ENCODE measurements around the gene PES1. TPM values are rescaled to one million over a fixed set of nuclear protein-coding genes. Genes with fewer than 3 reads are reported as not detected.
"Not testable (repeated sequence)": the region's sequence is repeated elsewhere in the genome, so short reads cannot be mapped to it uniquely, and the experiment has no call there.

Gene PES1
- polyA plus RNA-seq, 3 donors, result 32.2 to 36.6 (median 35.6) TPM

- H3K27ac Mint-ChIP-seq, result no peak overlapping the region
These were observed 37.7 kb downstream of the PES1 start for GRCh38 chr22:30553971-30554370.

GRCh38 chr22:30552719-30553118, 39.0 kb downstream of the PES1 start:
- Mint-ChIP-seq H3K27ac (no peak overlapping the region), H3K9me3 (peaks cover 0 to 2% (median 0%) of the 10 kb centered on the region in 7 donors), H3K4me1 (no peaks in the 10 kb centered on the region), H3K36me3 (no peaks in the 10 kb centered on the region), H3K27me3 (ENCODE audit: low read depth in 3 of 3) (peaks cover 0 to 3% (median 2%) of the 10 kb centered on the region in 3 donors), H3K4me3 (no peak overlapping the region)
- Histone ChIP-seq H4K20me1 (ENCODE audit: insufficient read depth, low read length) (no peaks in the 10 kb centered on the region), H3K4me3 (replicated peaks in 1 of 3; ENCODE audit: low read depth in 2 of 3, low read length in 3 of 3) (no peak overlapping the region), H3K9ac (ENCODE audit: insufficient read depth, low read length, poor library complexity, severe bottlenecking) (no peak overlapping the region), H3K79me2 (ENCODE audit: insufficient read depth, low read length) (no peaks in the 10 kb centered on the region), H3K27ac (ENCODE audit: low read depth in 1 of 2, low read length in 2 of 2) (no peak overlapping the region), H3K36me3 (replicated peaks in 1 of 2; ENCODE audit: control insufficient read depth in 1 of 2, insufficient read depth in 2 of 2, low read length in 2 of 2) (no peaks in the 10 kb centered on the region), H3K4me2 (replicated peaks; ENCODE audit: extremely low read depth, low read length, poor library complexity, severe bottlenecking) (no peak overlapping the region), H3K27me3 (ENCODE audit: control insufficient read depth in 2 of 2, insufficient read depth in 2 of 2, low read length in 2 of 2) (no peaks in the 10 kb centered on the region), H3K9me3 (replicated peaks in 1 of 2; ENCODE audit: control insufficient read depth in 1 of 2, insufficient read depth in 1 of 2, low read length in 2 of 2) (no peaks in the 10 kb centered on the region), H3K4me1 (ENCODE audit: control insufficient read depth in 1 of 2, insufficient read depth in 2 of 2, low read length in 2 of 2) (no peaks in the 10 kb centered on the region), H2AFZ (ENCODE audit: insufficient read depth, low read depth, low read length, poor library complexity, severe bottlenecking) (no peak overlapping the region)
- TF ChIP-seq, protein P1, sequence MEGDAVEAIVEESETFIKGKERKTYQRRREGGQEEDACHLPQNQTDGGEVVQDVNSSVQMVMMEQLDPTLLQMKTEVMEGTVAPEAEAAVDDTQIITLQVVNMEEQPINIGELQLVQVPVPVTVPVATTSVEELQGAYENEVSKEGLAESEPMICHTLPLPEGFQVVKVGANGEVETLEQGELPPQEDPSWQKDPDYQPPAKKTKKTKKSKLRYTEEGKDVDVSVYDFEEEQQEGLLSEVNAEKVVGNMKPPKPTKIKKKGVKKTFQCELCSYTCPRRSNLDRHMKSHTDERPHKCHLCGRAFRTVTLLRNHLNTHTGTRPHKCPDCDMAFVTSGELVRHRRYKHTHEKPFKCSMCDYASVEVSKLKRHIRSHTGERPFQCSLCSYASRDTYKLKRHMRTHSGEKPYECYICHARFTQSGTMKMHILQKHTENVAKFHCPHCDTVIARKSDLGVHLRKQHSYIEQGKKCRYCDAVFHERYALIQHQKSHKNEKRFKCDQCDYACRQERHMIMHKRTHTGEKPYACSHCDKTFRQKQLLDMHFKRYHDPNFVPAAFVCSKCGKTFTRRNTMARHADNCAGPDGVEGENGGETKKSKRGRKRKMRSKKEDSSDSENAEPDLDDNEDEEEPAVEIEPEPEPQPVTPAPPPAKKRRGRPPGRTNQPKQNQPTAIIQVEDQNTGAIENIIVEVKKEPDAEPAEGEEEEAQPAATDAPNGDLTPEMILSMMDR (IDR thresholded peaks at IDR 0.05), result no peak
- no CpG with 5 or more reads among the region's 1 CpG for WGBS (ENCODE audit: insufficient coverage)
- intact Hi-C loops (cut with micrococcal nuclease), result no loop called here
- no peak for DNase-seq

More at GRCh38 chr22:30553971-30554370, 37.7 kb downstream of the PES1 start:
- H3K27ac ChIP-seq (ENCODE audit: low read depth in 1 of 2, low read length in 2 of 2), result no peak overlapping the region
- no peak overlapping the region for H3K4me2 ChIP-seq (replicated peaks; ENCODE audit: extremely low read depth, low read length, poor library complexity, severe bottlenecking)
- no peak for DNase-seq
- intact Hi-C loops (cut with micrococcal nuclease), result no loop called here
- H3K79me2 ChIP-seq (ENCODE audit: insufficient read depth, low read length), result no peaks in the 10 kb centered on the region
- H2AFZ ChIP-seq (ENCODE audit: insufficient read depth, low read depth, low read length, poor library complexity, severe bottlenecking), result no peak overlapping the region
- Mint-ChIP-seq H3K36me3 (no peaks in the 10 kb centered on the region), H3K4me1 (no peaks in the 10 kb centered on the region), H3K4me3 (no peak overlapping the region), H3K9me3 (peaks cover 0 to 2% (median 0%) of the 10 kb centered on the region in 7 donors), H3K27me3 (ENCODE audit: low read depth in 3 of 3) (peaks cover 0 to 3% (median 2%) of the 10 kb centered on the region in 3 donors)
- H3K9me3 ChIP-seq (replicated peaks in 1 of 2; ENCODE audit: control insufficient read depth in 1 of 2, insufficient read depth in 1 of 2, low read length in 2 of 2), result no peaks in the 10 kb centered on the region
- H3K9ac ChIP-seq (ENCODE audit: insufficient read depth, low read length, poor library complexity, severe bottlenecking), result no peak overlapping the region
- H3K27me3 ChIP-seq (ENCODE audit: control insufficient read depth in 2 of 2, insufficient read depth in 2 of 2, low read length in 2 of 2), result no peaks in the 10 kb centered on the region
- WGBS (ENCODE audit: insufficient coverage), result no CpG with 5 or more reads among the region's 7 CpGs
- H3K36me3 ChIP-seq (replicated peaks in 1 of 2; ENCODE audit: control insufficient read depth in 1 of 2, insufficient read depth in 2 of 2, low read length in 2 of 2), result no peaks in the 10 kb centered on the region
- no peak overlapping the region for H3K4me3 ChIP-seq (replicated peaks in 1 of 3; ENCODE audit: low read depth in 2 of 3, low read length in 3 of 3)
- no peaks in the 10 kb centered on the region for H4K20me1 ChIP-seq (ENCODE audit: insufficient read depth, low read length)
- TF ChIP-seq, protein P1 (IDR thresholded peaks at IDR 0.05), result no peak
- H3K4me1 ChIP-seq (ENCODE audit: control insufficient read depth in 1 of 2, insufficient read depth in 2 of 2, low read length in 2 of 2), result no peaks in the 10 kb centered on the region

DNA sequence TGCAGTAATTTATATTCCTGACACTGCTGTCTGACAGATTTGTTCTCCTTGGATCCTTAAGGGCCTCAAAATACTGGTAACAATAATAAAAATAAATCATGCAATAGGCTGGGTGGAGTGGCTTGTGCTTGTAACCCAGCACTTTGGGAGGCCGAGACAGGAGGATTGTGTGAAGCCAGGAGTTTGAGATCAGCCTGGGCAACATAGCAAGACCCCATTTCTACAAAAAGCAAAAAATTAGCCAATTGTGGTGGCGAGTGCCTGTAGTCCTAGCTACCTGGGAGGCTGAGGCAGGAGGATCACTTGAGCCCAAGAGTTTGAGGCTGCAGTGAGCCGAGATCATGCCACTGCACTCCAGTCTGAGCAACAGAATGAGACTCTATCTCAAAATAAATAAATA, 39.9 kb downstream of the PES1 start:
- H3K9me3 ChIP-seq (replicated peaks in 1 of 2; ENCODE audit: control insufficient read depth in 1 of 2, insufficient read depth in 1 of 2, low read length in 2 of 2); H3K27me3 Mint-ChIP-seq (ENCODE audit: low read depth in 3 of 3); H4K20me1 ChIP-seq (ENCODE audit: insufficient read depth, low read length); DNase-seq; H3K27ac Mint-ChIP-seq; H3K4me1 Mint-ChIP-seq; H3K4me2 ChIP-seq (replicated peaks; ENCODE audit: extremely low read depth, low read length, poor library complexity, severe bottlenecking); H3K27me3 ChIP-seq (ENCODE audit: control insufficient read depth in 2 of 2, insufficient read depth in 2 of 2, low read length in 2 of 2); H3K36me3 ChIP-seq (replicated peaks in 1 of 2; ENCODE audit: control insufficient read depth in 1 of 2, insufficient read depth in 2 of 2, low read length in 2 of 2); intact Hi-C loops (cut with micrococcal nuclease); H3K79me2 ChIP-seq (ENCODE audit: insufficient read depth, low read length); H3K9ac ChIP-seq (ENCODE audit: insufficient read depth, low read length, poor library complexity, severe bottlenecking); H3K27ac ChIP-seq (ENCODE audit: low read depth in 1 of 2, low read length in 2 of 2); H3K36me3 Mint-ChIP-seq; H3K4me3 Mint-ChIP-seq; H3K9me3 Mint-ChIP-seq; H3K4me1 ChIP-seq (ENCODE audit: control insufficient read depth in 1 of 2, insufficient read depth in 2 of 2, low read length in 2 of 2); H3K4me3 ChIP-seq (replicated peaks in 1 of 3; ENCODE audit: low read depth in 2 of 3, low read length in 3 of 3); H2AFZ ChIP-seq (ENCODE audit: insufficient read depth, low read depth, low read length, poor library complexity, severe bottlenecking): not testable (repeated sequence)
- WGBS (ENCODE audit: insufficient coverage), result 100% methylated on average over 1 of the region's 3 CpGs
